Measurements from ENCODE around the gene THOC7.

GRCh38 chr3:63841704-63842103, 21.9 kb downstream of the THOC7 start:
- TF ChIP-seq CTCF (IDR thresholded peaks at IDR 0.05) (no peak), EZH2 (IDR thresholded peaks at IDR 0.05) (no peak), EZH2phosphoT487 (IDR thresholded peaks at IDR 0.05) (no peak)
